GM12801 (cell line): Measurements from ENCODE around the gene ZNF681.

Source experiments
- CTCF ChIP-seq: IDR thresholded peaks from one replicate; pipeline ENCODE4 v1.5.1; 2011; ENCODE audit warnings: control low read depth; ENCODE audit not compliant: insufficient read length; ENCODE audit errors: extremely low read depth

ZNF681 gene

GRCh38 chr19:23758187-23759074 is at the start of gene ZNF681:
Gene ZNF681 (minus strand): TSS chr19:23758891. CDS start chr19:23758749, 142 bp downstream.
- no peak for TF ChIP-seq CTCF

GRCh38 chr19:23804676-23805075 is 46.0 kb upstream of the ZNF681 start:
- TF ChIP-seq CTCF: no peak

- no peak for TF ChIP-seq CTCF
These were observed 43.6 kb upstream of the ZNF681 start for GRCh38 chr19:23802290-23802689.

- TF ChIP-seq CTCF: no peak
These were observed 43.1 kb upstream of the ZNF681 start for GRCh38 chr19:23801803-23802202.

GRCh38 chr19:23800868-23801267 is 42.2 kb upstream of the ZNF681 start:
- no peak for TF ChIP-seq CTCF

- no peak for TF ChIP-seq CTCF
These were observed 41.6 kb upstream of the ZNF681 start for GRCh38 chr19:23800271-23800670.

GRCh38 chr19:23799321-23799720 is 40.6 kb upstream of the ZNF681 start:
- no peak for TF ChIP-seq CTCF
